HEK293 (cell line): ENCODE measurements around the gene OR7A17.
A peak's percentile ranks its signal among the peaks of the same experiment; 100 is the strongest.

Source experiments
- CTCF ChIA-PET: fragments of 350-600 bp; formaldehyde crosslinking; extraction: SDS; loops from one replicate; lab custom pipeline; 2021; ENCODE audit warnings: antibody characterized with exemption; lab: Yijun Ruan, JAX
- POLR2A ChIA-PET: fragments of 300-600 bp; formaldehyde crosslinking; extraction: SDS; loops from one replicate; lab custom pipeline; 2020; ENCODE audit warnings: antibody characterized with exemption, inconsistent platforms; lab: Yijun Ruan, JAX
- H3K27ac ChIP-seq: fragments of 200-500 bp; sonication (Bioruptor generic); 2 replicates; pipeline ENCODE4 v1.5.1; 2014; ENCODE audit warnings: low read depth, low read length, control low read depth, inconsistent platforms; ENCODE audit errors: extremely low read depth
- H3K36me3 ChIP-seq, 2 experiments: fragments of 200-500 bp in 1 of 2; sonication (Bioruptor generic) in 1 of 2; 1 replicate in 1 of 2; 2 replicates in 1 of 2; pipeline ENCODE4 v1.5.1; 2014 to 2017; ENCODE audit warnings: inconsistent platforms in 2 of 2, low read length in 2 of 2; ENCODE audit not compliant: control insufficient read depth in 2 of 2, insufficient read depth in 1 of 2
- H3K4me1 ChIP-seq: fragments of 200-500 bp; sonication (Bioruptor generic); 2 replicates; pipeline ENCODE4 v1.5.1; 2014; ENCODE audit warnings: mild to moderate bottlenecking, low read length, inconsistent platforms; ENCODE audit not compliant: control insufficient read depth, insufficient read depth
- H3K4me3 ChIP-seq: 2 replicates; pipeline ENCODE4 v1.5.1; 2011; ENCODE audit warnings: low read depth, mild to moderate bottlenecking, control low read depth, low read length, moderate library complexity
- H3K9me3 ChIP-seq: fragments of 200-500 bp; sonication (Bioruptor generic); 2 replicates; pipeline ENCODE4 v1.5.1; 2014; ENCODE audit warnings: low read depth, low read length, inconsistent platforms; ENCODE audit not compliant: control insufficient read depth, insufficient read depth
- KLF1 ChIP-seq: fragments of 450-650 bp; formaldehyde crosslinking; IDR thresholded peaks from 2 replicates; pipeline ENCODE4 v1.5.1; 2016; ENCODE audit warnings: missing biosample characterization, missing genetic modification characterization
- MEIS1 ChIP-seq: sonication (generic); formaldehyde crosslinking; IDR thresholded peaks from 2 replicates; pipeline ENCODE4 v1.8.1; 2022; ENCODE audit warnings: missing genetic modification reagents, mild to moderate bottlenecking, borderline replicate concordance
- PRDM4 ChIP-seq: fragments of 450-650 bp; formaldehyde crosslinking; IDR thresholded peaks from 2 replicates; pipeline ENCODE4 v1.5.1; 2017; ENCODE audit warnings: missing biosample characterization, missing genetic modification characterization
- REST ChIP-seq: fragments of 450-650 bp; formaldehyde crosslinking; IDR thresholded peaks from 2 replicates; pipeline ENCODE4 v1.5.1; 2016; ENCODE audit warnings: missing biosample characterization, missing genetic modification characterization
- WT1 ChIP-seq: fragments of 450-650 bp; formaldehyde crosslinking; IDR thresholded peaks from 2 replicates; pipeline ENCODE4 v1.5.1; 2016; ENCODE audit warnings: missing biosample characterization, missing genetic modification characterization
- YY2 ChIP-seq: fragments of 450-650 bp; formaldehyde crosslinking; IDR thresholded peaks from 2 replicates; pipeline ENCODE4 v1.5.1; 2016; ENCODE audit warnings: missing biosample characterization, missing genetic modification characterization
- ZBTB6 ChIP-seq: fragments of 450-650 bp; formaldehyde crosslinking; IDR thresholded peaks from 2 replicates; pipeline ENCODE4 v1.5.1; 2017; ENCODE audit warnings: missing biosample characterization, missing genetic modification characterization
- ZBTB7A ChIP-seq: fragments of 450-650 bp; formaldehyde crosslinking; IDR thresholded peaks from 2 replicates; pipeline ENCODE4 v1.5.1; 2016; ENCODE audit warnings: low read depth, missing biosample characterization, missing genetic modification characterization
- ZFP3 ChIP-seq: fragments of 450-650 bp; formaldehyde crosslinking; IDR thresholded peaks from 2 replicates; pipeline ENCODE4 v1.5.1; 2016; ENCODE audit warnings: low read depth, missing biosample characterization, missing genetic modification characterization
- ZNF18 ChIP-seq: fragments of 450-650 bp; formaldehyde crosslinking; IDR thresholded peaks from 2 replicates; pipeline ENCODE4 v1.5.1; 2016; ENCODE audit warnings: missing biosample characterization, missing genetic modification characterization
- ZNF2 ChIP-seq: fragments of 450-650 bp; formaldehyde crosslinking; IDR thresholded peaks from 2 replicates; pipeline ENCODE4 v1.5.1; 2016; ENCODE audit warnings: missing biosample characterization, missing genetic modification characterization
- ZNF26 ChIP-seq: fragments of 450-650 bp; formaldehyde crosslinking; IDR thresholded peaks from 2 replicates; pipeline ENCODE4 v1.5.1; 2016; ENCODE audit warnings: missing biosample characterization, missing genetic modification characterization
- ZNF266 ChIP-seq: fragments of 450-650 bp; formaldehyde crosslinking; IDR thresholded peaks from 2 replicates; pipeline ENCODE4 v1.5.1; 2016; ENCODE audit warnings: missing biosample characterization, missing genetic modification characterization, low read depth
- ZNF302 ChIP-seq: fragments of 450-650 bp; formaldehyde crosslinking; IDR thresholded peaks from 2 replicates; pipeline ENCODE4 v1.5.1; 2016; ENCODE audit warnings: missing biosample characterization, missing genetic modification characterization, low read depth
- ZNF335 ChIP-seq: fragments of 450-650 bp; formaldehyde crosslinking; conservative IDR thresholded peaks from 2 replicates; pipeline ENCODE4 v1.5.1; 2016; ENCODE audit warnings: missing biosample characterization, missing genetic modification characterization
- ZNF354C ChIP-seq: fragments of 450-650 bp; formaldehyde crosslinking; IDR thresholded peaks from 2 replicates; pipeline ENCODE4 v1.5.1; 2016; ENCODE audit warnings: missing biosample characterization, missing genetic modification characterization, low read depth, borderline replicate concordance
- ZNF394 ChIP-seq: fragments of 450-650 bp; formaldehyde crosslinking; IDR thresholded peaks from 2 replicates; pipeline ENCODE4 v1.5.1; 2016; ENCODE audit warnings: missing biosample characterization, missing genetic modification characterization, mild to moderate bottlenecking, moderate library complexity, borderline replicate concordance
- ZNF530 ChIP-seq: fragments of 450-650 bp; formaldehyde crosslinking; IDR thresholded peaks from 2 replicates; pipeline ENCODE4 v1.5.1; 2016; ENCODE audit warnings: low read depth, missing biosample characterization, missing genetic modification characterization
- ZNF571 ChIP-seq: fragments of 450-650 bp; formaldehyde crosslinking; IDR thresholded peaks from 2 replicates; pipeline ENCODE4 v1.5.0; 2017; ENCODE audit warnings: missing biosample characterization, missing genetic modification characterization
- ZNF610 ChIP-seq: fragments of 450-650 bp; formaldehyde crosslinking; IDR thresholded peaks from 2 replicates; pipeline ENCODE4 v1.5.1; 2016; ENCODE audit warnings: missing biosample characterization, missing genetic modification characterization, borderline replicate concordance
- ZNF624 ChIP-seq: fragments of 450-650 bp; formaldehyde crosslinking; IDR thresholded peaks from 2 replicates; pipeline ENCODE4 v1.5.1; 2017; ENCODE audit warnings: missing biosample characterization, missing genetic modification characterization
- ZNF629 ChIP-seq: fragments of 450-650 bp; formaldehyde crosslinking; IDR thresholded peaks from 2 replicates; pipeline ENCODE4 v1.5.1; 2017; ENCODE audit warnings: missing biosample characterization, missing genetic modification characterization
- ZNF654 ChIP-seq: fragments of 450-650 bp; formaldehyde crosslinking; IDR thresholded peaks from 2 replicates; pipeline ENCODE4 v1.5.1; 2016; ENCODE audit warnings: low read depth, missing biosample characterization, missing genetic modification characterization

Gene OR7A17

GRCh38 chr19:14871619-14872230, 14.2 kb downstream of the OR7A17 start:
- H3K4me3 ChIP-seq = no peak overlapping the region
- peak; percentile 56 for TF ChIP-seq ZNF654
- TF ChIP-seq KLF1 (tag by site-specific recombination) = no peak
- TF ChIP-seq ZNF624 = no peak
- ChIA-PET POLR2A (no interaction called here), CTCF (interaction anchor here (1.0 kb wide), 1 partner anchor 15 kb away, joined by 5 read pairs; no protein-coding TSS in a partner anchor)
- H3K9me3 ChIP-seq = no peaks in the 10 kb centered on the region
- H3K36me3 ChIP-seq = no peaks in the 10 kb centered on the region
- H3K4me1 ChIP-seq = no peaks in the 10 kb centered on the region
- H3K27ac ChIP-seq = no peak overlapping the region

- CTCF ChIA-PET = no interaction called here
- Histone ChIP-seq H3K36me3 (no peaks in the 10 kb centered on the region), H3K27ac (no peak overlapping the region), H3K4me3 (no peak overlapping the region), H3K9me3 (no peaks in the 10 kb centered on the region), H3K4me1 (no peaks in the 10 kb centered on the region)
- no peak for TF ChIP-seq ZFP3 (tag by site-specific recombination)
- no peak for TF ChIP-seq ZNF530 (tag by site-specific recombination)
- no peak for TF ChIP-seq ZNF18 (tag by site-specific recombination)
- no peak for TF ChIP-seq REST
- TF ChIP-seq WT1 (tag by site-specific recombination) = no peak
- no peak for TF ChIP-seq ZNF571
- TF ChIP-seq ZNF354C (tag by site-specific recombination) = no peak
- no peak for TF ChIP-seq ZNF610 (tag by site-specific recombination)
- TF ChIP-seq ZNF335 (tag by site-specific recombination) = no peak
- no peak for TF ChIP-seq ZNF266 (tag by site-specific recombination)
- no peak for TF ChIP-seq YY2 (tag by site-specific recombination)
- no peak for TF ChIP-seq ZNF394 (tag by site-specific recombination)
- TF ChIP-seq ZBTB6 (tag by site-specific recombination) = no peak
- TF ChIP-seq ZBTB7A (tag by site-specific recombination) = no peak
- TF ChIP-seq ZNF2 (tag by site-specific recombination) = no peak
- no peak for TF ChIP-seq MEIS1
- no peak for TF ChIP-seq ZNF302
- no peak for TF ChIP-seq ZNF629
- no peak for TF ChIP-seq ZNF26 (tag by site-specific recombination)
- no peak for TF ChIP-seq PRDM4 (tag by site-specific recombination)
- POLR2A ChIA-PET = no interaction called here
Observed at GRCh38 chr19:14868497-14868896, 17.4 kb downstream of the OR7A17 start.
